SK-N-SH (cell line): ENCODE results near the gene PRRT1B. TPM values are rescaled to one million over a fixed set of nuclear protein-coding genes. Genes with fewer than 3 reads are reported as not detected.

Source experiments
- CTCF ChIA-PET: fragments of 300-600, 350-600 bp; formaldehyde crosslinking; extraction: SDS; loops from one replicate; lab custom pipeline; 2021; lab: Yijun Ruan, JAX
- POLR2A ChIA-PET: fragments of 350-600 bp; sonication (Branson Sonifier 250); formaldehyde crosslinking; extraction: SDS; loops from one replicate; lab custom pipeline; 2020; ENCODE audit warnings: antibody characterized with exemption, inconsistent platforms; lab: Yijun Ruan, JAX
- DNase-seq: peaks from one replicate; pipeline ENCODE4 v3.0.0; 2012
- H2AFZ ChIP-seq: fragments of 200-600 bp; sonication (generic); 2 replicates; pipeline ENCODE4 v1.8.1; 2016; ENCODE audit warnings: antibody characterized with exemption, mild to moderate bottlenecking, low read depth
- H3F3A ChIP-seq: fragments of 200-600 bp; sonication (generic); replicated peaks from 2 replicates; pipeline ENCODE3; 2016; ENCODE audit warnings: antibody characterized with exemption, mild to moderate bottlenecking; ENCODE audit not compliant: insufficient read depth
- H3K27ac ChIP-seq, 2 experiments: fragments of 200-500 bp in 1 of 2; fragments of 200-600 bp in 1 of 2; sonication (Bioruptor generic) in 1 of 2; sonication (generic), shearing (Covaris generic) in 1 of 2; 2 replicates each; pipeline versions ENCODE4 v1.5.1 to v1.6.1; 2014 to 2016; ENCODE audit warnings: low read depth in 2 of 2, inconsistent platforms in 1 of 2, low read length in 1 of 2, mild to moderate bottlenecking in 1 of 2, mixed read lengths in 1 of 2
- H3K27me3 ChIP-seq: fragments of 200-600 bp; sonication (generic), shearing (Covaris generic); 2 replicates; pipeline ENCODE4 v1.6.1; 2016; ENCODE audit warnings: mixed run types; ENCODE audit not compliant: insufficient read depth
- H3K36me3 ChIP-seq, 2 experiments: fragments of 200-500 bp in 1 of 2; fragments of 200-600 bp in 1 of 2; sonication (Bioruptor generic) in 1 of 2; sonication (generic) in 1 of 2; replicated peaks in 1 of 2; 2 replicates each; pipeline versions ENCODE3 to v1.5.1; 2014 to 2016; ENCODE audit warnings: low read length in 1 of 2, mild to moderate bottlenecking in 1 of 2; ENCODE audit not compliant: insufficient read depth in 2 of 2, control insufficient read depth in 1 of 2
- H3K4me1 ChIP-seq, 2 experiments: fragments of 200-500 bp in 1 of 2; fragments of 200-600 bp in 1 of 2; sonication (Bioruptor generic) in 1 of 2; sonication (generic), shearing (Covaris generic) in 1 of 2; 2 replicates each; pipeline versions ENCODE4 v1.5.1 to v1.6.1; 2014 to 2016; ENCODE audit warnings: low read depth in 1 of 2, low read length in 1 of 2, mixed run types in 1 of 2; ENCODE audit not compliant: insufficient read depth in 2 of 2, control insufficient read depth in 1 of 2
- H3K4me2 ChIP-seq: fragments of 200-600 bp; sonication (generic), shearing (Covaris generic); 2 replicates; pipeline ENCODE4 v1.6.1; 2017; ENCODE audit warnings: mixed run types
- H3K4me3 ChIP-seq, 2 experiments: fragments of 200-500 bp in 1 of 2; fragments of 200-600 bp in 1 of 2; sonication (Bioruptor generic) in 1 of 2; sonication (generic), shearing (Covaris generic) in 1 of 2; 2 replicates each; pipeline versions ENCODE4 v1.5.1 to v1.8.1; 2014 to 2016; ENCODE audit warnings: low read depth in 2 of 2, inconsistent platforms in 1 of 2, low read length in 1 of 2, mild to moderate bottlenecking in 1 of 2, mixed read lengths in 1 of 2, moderate library complexity in 1 of 2
- H3K79me2 ChIP-seq: fragments of 200-600 bp; sonication (generic); 2 replicates; pipeline ENCODE4 v1.8.1; 2017; ENCODE audit warnings: mild to moderate bottlenecking; ENCODE audit not compliant: insufficient read depth
- H3K9ac ChIP-seq: fragments of 200-600 bp; sonication (generic); 2 replicates; pipeline ENCODE4 v1.6.1; 2017; ENCODE audit warnings: mixed run types
- H3K9me2 ChIP-seq: fragments of 200-600 bp; sonication (generic); 2 replicates; pipeline ENCODE4 v1.6.1; 2017; ENCODE audit warnings: mixed run types
- H3K9me3 ChIP-seq: fragments of 200-600 bp; sonication (generic); 2 replicates; pipeline ENCODE4 v1.6.1; 2017; ENCODE audit warnings: mixed run types, mild to moderate bottlenecking, moderate library complexity
- H4K20me1 ChIP-seq: fragments of 200-600 bp; sonication (generic); 2 replicates; pipeline ENCODE4 v1.6.1; 2017; ENCODE audit warnings: mild to moderate bottlenecking, mixed run types; ENCODE audit not compliant: insufficient read depth
- CTCF ChIP-seq: fragments of 200-600 bp; sonication (generic); IDR thresholded peaks from 2 replicates; pipeline ENCODE4 v1.6.1; 2017; ENCODE audit warnings: antibody characterized with exemption, mild to moderate bottlenecking, moderate library complexity
- ELF1 ChIP-seq: IDR thresholded peaks from 2 replicates; pipeline ENCODE4 v1.4.0; 2012
- GATA2 ChIP-seq: sonication (generic); formaldehyde crosslinking; IDR thresholded peaks from 2 replicates; pipeline ENCODE4 v1.5.0; 2020; ENCODE audit warnings: mild to moderate bottlenecking, missing genetic modification reagents
- JUND ChIP-seq: IDR thresholded peaks from 2 replicates; pipeline ENCODE4 v1.4.0; 2012
- MAX ChIP-seq: IDR thresholded peaks from 2 replicates; pipeline ENCODE4 v1.4.0; 2012; ENCODE audit warnings: low read depth
- NFIC ChIP-seq: IDR thresholded peaks from 2 replicates; pipeline ENCODE4 v1.4.0; 2012; ENCODE audit warnings: borderline replicate concordance
- NRF1 ChIP-seq: IDR thresholded peaks from 2 replicates; pipeline ENCODE4 v1.6.1; 2012; ENCODE audit warnings: low read depth, mild to moderate bottlenecking, low read length
- PBX3 ChIP-seq: IDR thresholded peaks from 2 replicates; pipeline ENCODE4; 2012
- RAD21 ChIP-seq: IDR thresholded peaks from 2 replicates; pipeline ENCODE4 v1.6.1; 2012; ENCODE audit warnings: mild to moderate bottlenecking, low read length
- RCOR1 ChIP-seq: fragments of 150-350 bp; IDR thresholded peaks from 2 replicates; pipeline ENCODE4 v1.6.1; 2017; ENCODE audit warnings: antibody characterized with exemption, low read length
- REST ChIP-seq: IDR thresholded peaks from 2 replicates; pipeline ENCODE4 v1.6.1; 2012; ENCODE audit warnings: mild to moderate bottlenecking, low read depth, low read length, moderate library complexity
- RXRA ChIP-seq: IDR thresholded peaks from 2 replicates; pipeline ENCODE4 v1.4.0; 2012; ENCODE audit warnings: low read depth, mild to moderate bottlenecking, borderline replicate concordance
- TCF12 ChIP-seq: IDR thresholded peaks from 2 replicates; pipeline ENCODE4 v1.4.0; 2012
- USF1 ChIP-seq: IDR thresholded peaks from 2 replicates; pipeline ENCODE4 v1.4.0; 2012; ENCODE audit warnings: low read depth, borderline replicate concordance
- USF2 ChIP-seq: fragments of 150-350 bp; IDR thresholded peaks from 2 replicates; pipeline ENCODE4 v1.6.1; 2017; ENCODE audit warnings: antibody characterized with exemption, low read length, low read depth, borderline replicate concordance
- YY1 ChIP-seq: IDR thresholded peaks from 2 replicates; pipeline ENCODE4 v1.4.0; 2012; ENCODE audit warnings: low read depth, mild to moderate bottlenecking
- WGBS: methylation state at CpG from one replicate; pipeline ENCODE4 v1.1.6; 2017; ENCODE audit warnings: low lambda C conversion rate; 5-methylcytosine and 5-hydroxymethylcytosine counted together
- polyA plus RNA-seq, 3 experiments: library from polyadenylated mRNA; depleted of rRNA; stranded (reverse); fragments of >200 nt; gene quantifications; 2 replicates each; pipeline ENCODE4 v1.2.3, GENCODE V29; 2012

Gene PRRT1B
- polyA plus RNA-seq (2012; rRNA removed): not detected in 2 replicates
- not detected in 2 replicates for polyA plus RNA-seq (2012; cell fraction: cytosol; rRNA removed)
- polyA plus RNA-seq (2012; cell fraction: nucleus; rRNA removed): not detected in 2 replicates

GRCh38 chr9:131545003-131545785 lies at the start of gene PRRT1B:
PRRT1B (plus strand) TSS chr9:131545523; CDS start chr9:131545616, 93 bp downstream.
- peak within 1 kb of the TSS; percentile 70; the same call in 1 of the 2 replicates for H3K4me2 ChIP-seq
- no peaks in the 10 kb centered on the region for H3F3A ChIP-seq
- peak within 1 kb of the TSS in 1 of 2 experiments; percentile 31; a peak in 2 of 4 replicates for H3K4me3 ChIP-seq
- no peaks in the 10 kb centered on the region for H3K36me3 ChIP-seq
- H3K9me2 ChIP-seq: no peaks in the 10 kb centered on the region
- DNase-seq: peak; percentile 69
- no peak for TF ChIP-seq RCOR1
- no peak for TF ChIP-seq NFIC
- peaks cover 15% of the 10 kb centered on the region for H3K9me3 ChIP-seq
- POLR2A ChIA-PET: interaction anchor here (0.6 kb wide), 2 partner anchors 20 to 737 kb away, joined by 3 read pairs; no protein-coding TSS in a partner anchor
- H3K9ac ChIP-seq: no peak within 1 kb of the TSS
- CTCF ChIA-PET: interaction anchor here (1.0 to 2.3 kb wide), 6 partner anchors 13 to 195 kb away, joined by 3 to 9 read pairs (median 5); partner anchors contain the start of genes RAPGEF1 and UCK1
- WGBS: 20% methylated on average over 25 of the region's 50 CpGs
- peak within 1 kb of the TSS; percentile 16; the same call in 1 of the 2 replicates for H2AFZ ChIP-seq
- H3K27ac ChIP-seq: no peak within 1 kb of the TSS
- H3K27me3 ChIP-seq: peaks cover 38% of the 10 kb centered on the region
- no peaks in the 10 kb centered on the region for H3K79me2 ChIP-seq
- no peaks in the 10 kb centered on the region for H4K20me1 ChIP-seq
- peaks cover 0 to 7% of the 10 kb centered on the region in 2 experiments; a peak in 1 of 4 replicates for H3K4me1 ChIP-seq

- POLR2A ChIA-PET: no interaction called here
- H2AFZ ChIP-seq: no peak overlapping the region
- no peak overlapping the region for H3K27ac ChIP-seq
- peaks cover 57 to 95% of the 10 kb centered on the region in 2 experiments for H3K36me3 ChIP-seq
- H3K9ac ChIP-seq: no peak overlapping the region
- H3K27me3 ChIP-seq: no peaks in the 10 kb centered on the region
- H3F3A ChIP-seq: peaks cover 29% of the 10 kb centered on the region
- H3K4me2 ChIP-seq: no peak overlapping the region
- H3K79me2 ChIP-seq: peaks cover 3% of the 10 kb centered on the region; the same call in 1 of the 2 replicates
- H3K4me1 ChIP-seq: peaks cover 0 to 3% of the 10 kb centered on the region in 2 experiments; a peak in 1 of 4 replicates
- no peaks in the 10 kb centered on the region for H3K9me3 ChIP-seq
- no peaks in the 10 kb centered on the region for H3K9me2 ChIP-seq
- H4K20me1 ChIP-seq: 0 out of 2 replicates have a peak, but pooled peaks cover 4% of the 10 kb centered on the region
- no peak overlapping the region for H3K4me3 ChIP-seq
- no peak for DNase-seq
- 94% methylated on average over 14 of the region's 22 CpGs for WGBS
- TF ChIP-seq USF2 (no peak), USF1 (no peak), CTCF (no peak), REST (no peak), RAD21 (no peak), YY1 (no peak), ELF1 (no peak), RCOR1 (no peak), GATA2 (CRISPR knock-in tag) (no peak), RXRA (no peak), TCF12 (no peak), PBX3 (no peak), JUND (no peak), MAX (no peak), NRF1 (no peak)
- CTCF ChIA-PET: interaction anchor here (0.7 to 3.0 kb wide), 5 partner anchors 17 to 248 kb away, joined by 3 to 10 read pairs (median 4); partner anchors contain the start of gene RAPGEF1
Observed at GRCh38 chr9:131495785-131496184, 49.5 kb upstream of the PRRT1B start.
